NAMALWA (cell line): ENCODE data around the gene PTH2.
"Not testable (repeated sequence)": the region's sequence is repeated elsewhere in the genome, so short reads cannot be mapped to it uniquely, and the experiment has no call there.

Experiments used
- DNase-seq: peaks from one replicate; pipeline ENCODE4 v3.0.0-alpha.2; 2015; ENCODE audit warnings: low spot score

PTH2 gene

GRCh38 chr19:49378512-49378911 is 44.7 kb downstream of the PTH2 start:
- no peak for DNase-seq

- DNase-seq = no peak
These were observed 48.4 kb downstream of the PTH2 start for GRCh38 chr19:49374665-49375434.

GRCh38 chr19:49373174-49373573 is 50.1 kb downstream of the PTH2 start:
- DNase-seq = not testable (repeated sequence)
